Ramos (cell line): ENCODE measurements around the gene KRT81.
"Not testable (repeated sequence)": the region's sequence is repeated elsewhere in the genome, so short reads cannot be mapped to it uniquely, and the experiment has no call there.

Source experiments
- in situ Hi-C: fragments of 300-500 bp; cut with MboI; formaldehyde crosslinking; loops from one replicate; pipeline ENCODE4 v1.14.3; 2022; ENCODE audit warnings: low sequenced_read_pairs; ENCODE audit not compliant: unreplicated experiment

Gene KRT81

DNA sequence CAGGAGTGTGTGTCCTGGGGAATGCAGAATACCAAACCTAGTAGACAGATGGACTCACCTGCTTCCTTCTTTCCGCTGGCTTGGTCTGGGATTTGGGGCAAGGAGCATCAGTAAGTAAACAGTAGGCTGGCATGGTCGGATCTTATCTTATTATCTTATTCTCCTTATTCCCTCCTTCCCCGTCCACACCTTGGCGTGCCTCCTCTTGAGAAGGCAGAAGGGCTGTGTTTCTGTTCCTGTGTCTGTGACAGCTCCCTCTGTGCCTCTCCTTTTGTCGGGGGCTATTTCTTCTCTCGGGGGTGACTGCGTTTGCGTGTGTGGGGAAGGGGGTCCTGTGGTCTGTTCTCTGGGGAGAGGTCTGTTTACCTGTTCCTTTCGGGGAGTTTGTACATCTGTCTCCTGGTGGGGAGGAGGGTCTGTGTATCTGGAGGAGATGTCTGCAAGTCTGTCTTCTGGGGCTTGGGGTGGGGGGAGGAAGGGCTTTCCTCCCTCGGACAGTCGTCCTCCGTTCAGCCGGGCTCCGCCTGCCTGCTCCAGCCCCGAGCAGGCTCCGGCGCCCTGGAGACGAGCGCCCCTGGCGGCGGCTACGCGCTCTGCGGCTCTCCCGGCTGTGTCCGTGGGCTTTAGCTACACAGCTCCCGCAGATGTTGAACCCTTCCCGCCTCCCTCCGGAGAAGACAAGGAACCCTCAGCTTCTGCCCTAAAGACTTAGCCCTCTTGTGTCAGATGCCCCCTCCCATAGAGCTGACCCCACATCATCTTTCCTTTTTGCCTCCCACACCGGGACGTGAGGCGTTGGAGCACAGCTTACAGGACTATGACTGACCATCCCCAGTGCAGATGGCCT, 12.5 kb downstream of the KRT81 start:
- in situ Hi-C loops, result no loop called here

DNA sequence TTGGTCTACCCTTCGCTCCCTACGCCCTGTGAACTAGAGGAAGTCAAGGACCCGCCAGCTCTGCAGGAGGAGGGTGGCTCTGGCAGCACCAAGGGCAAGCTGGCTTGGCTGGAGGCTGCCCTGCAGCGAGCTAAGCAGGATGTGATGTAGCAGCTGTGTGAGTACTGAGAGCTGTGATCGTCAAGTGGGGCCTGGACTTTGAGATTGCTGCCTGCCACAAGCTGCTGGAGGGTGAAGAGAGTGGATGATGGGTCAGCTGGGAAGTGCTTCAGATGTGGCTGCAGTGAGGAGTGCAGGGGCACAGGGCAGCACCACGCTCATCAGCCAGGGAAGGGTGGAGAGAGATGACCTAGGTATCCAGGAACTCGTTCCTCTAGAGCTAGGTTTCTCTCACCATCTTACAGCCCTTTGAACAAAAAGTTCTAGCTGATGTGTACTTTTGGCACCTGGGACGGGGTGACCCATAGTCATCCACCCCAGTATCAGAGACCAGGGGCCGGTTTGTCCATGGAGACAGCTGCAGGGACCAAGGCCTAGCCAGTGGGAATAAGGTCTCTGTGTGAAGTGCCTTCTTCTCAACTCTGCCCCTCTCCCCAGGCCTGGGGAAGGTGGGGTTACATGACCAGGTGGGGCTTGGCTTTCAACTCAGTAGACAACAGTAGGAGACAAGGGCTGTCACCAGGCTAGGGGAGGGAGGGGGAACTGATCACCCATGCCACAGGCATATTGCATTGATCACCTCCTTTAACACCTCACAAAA, 13.7 kb downstream of the KRT81 start:
- in situ Hi-C loops, result no loop called here

- in situ Hi-C loops, result no loop called here
Measured at GRCh38 chr12:52275686-52276085, 15.6 kb downstream of the KRT81 start.

- in situ Hi-C loops, result no loop called here
Measured at GRCh38 chr12:52274521-52275120, 16.7 kb downstream of the KRT81 start, which contains the start of gene KRT86. Gene KRT86, plus strand, starts transcription at chr12:52274645. Its CDS starts 27,272 bp downstream, at chr12:52301917.

DNA sequence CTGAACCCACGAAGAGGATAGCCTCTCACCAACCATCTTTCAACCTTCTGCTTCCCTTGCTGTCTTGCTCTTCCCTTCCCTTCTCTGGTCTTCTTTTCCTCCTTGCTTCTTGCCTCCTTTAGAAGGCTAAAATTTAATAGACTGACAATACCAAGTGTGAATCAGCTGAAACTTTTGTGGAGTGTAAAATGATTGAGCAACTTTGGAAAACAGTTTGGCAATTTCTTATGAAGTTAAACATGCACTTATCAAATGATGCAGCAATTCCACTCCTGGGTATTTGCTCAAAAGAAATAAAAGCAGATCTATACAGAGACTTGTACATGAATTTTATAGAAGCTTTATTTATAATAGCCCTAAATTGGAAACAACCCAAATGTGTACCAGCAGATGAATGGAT, 20.2 kb downstream of the KRT81 start:
- in situ Hi-C loops, result no loop called here

DNA sequence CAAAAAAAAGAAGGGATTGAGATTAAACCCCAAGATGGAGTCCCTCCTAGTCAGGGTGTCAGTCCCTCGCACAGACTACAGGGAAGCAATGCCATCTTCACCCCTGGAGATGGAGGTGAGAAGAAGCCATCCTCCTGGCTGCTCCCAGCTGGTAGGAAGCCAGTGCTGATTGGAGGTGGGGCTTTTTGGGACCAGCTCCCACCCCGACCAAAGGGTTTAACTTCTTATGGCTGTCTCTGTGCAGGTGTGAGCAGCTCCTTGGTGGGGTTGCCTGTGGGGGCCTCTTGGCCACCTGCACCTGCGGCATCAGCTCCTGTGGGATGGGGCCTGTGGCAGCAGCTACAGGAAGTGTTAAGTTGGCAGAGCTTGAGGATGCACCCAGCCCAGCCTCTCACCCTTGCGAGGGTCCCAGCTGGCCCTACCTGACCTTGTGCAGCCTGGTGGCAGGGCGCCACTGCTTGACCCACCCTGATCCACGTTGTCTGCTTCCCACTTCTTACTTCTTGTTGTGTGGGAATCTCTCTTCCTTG, 20.7 kb downstream of the KRT81 start:
- in situ Hi-C loops, result no loop called here

DNA sequence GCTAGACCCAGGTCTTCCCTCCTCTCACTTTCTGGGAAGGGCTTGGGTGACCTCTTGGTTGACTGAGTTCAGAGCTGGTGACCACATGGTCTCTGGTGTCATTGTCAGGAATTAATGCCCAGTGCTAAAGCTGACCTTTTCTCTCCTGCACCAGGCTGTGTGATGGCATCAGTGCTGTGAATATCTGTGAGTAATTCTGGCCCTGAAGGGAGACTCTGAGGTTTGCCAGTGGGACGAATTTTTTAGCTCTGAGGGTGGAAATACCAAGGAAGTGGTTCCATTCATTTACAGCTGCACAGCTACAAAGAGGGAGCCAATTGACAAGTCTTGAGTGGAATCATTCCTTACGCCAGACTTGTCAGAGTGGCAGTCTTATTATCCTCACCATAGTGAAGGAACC, 23.1 kb downstream of the KRT81 start:
- in situ Hi-C loops, result no loop called here

DNA sequence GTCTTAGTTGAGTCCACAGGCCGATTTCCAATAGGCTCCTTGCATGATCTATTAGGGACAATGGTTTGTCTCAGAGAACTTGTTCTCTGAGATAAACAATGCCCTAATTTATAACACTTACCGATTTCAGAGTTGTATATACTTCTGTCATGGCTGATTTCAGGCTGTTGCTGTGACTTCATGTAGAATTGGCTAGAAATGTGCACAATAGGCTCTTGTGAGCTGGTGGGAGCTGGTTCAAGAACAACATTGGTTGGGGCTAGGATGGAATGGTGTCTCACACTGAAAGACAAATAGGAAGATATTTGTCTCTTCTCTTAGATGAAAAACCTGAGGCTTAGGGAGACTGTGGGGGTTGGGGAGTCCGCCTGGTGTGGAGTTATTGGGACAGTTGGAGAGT, 23.6 kb downstream of the KRT81 start:
- in situ Hi-C loops, result no loop called here

DNA sequence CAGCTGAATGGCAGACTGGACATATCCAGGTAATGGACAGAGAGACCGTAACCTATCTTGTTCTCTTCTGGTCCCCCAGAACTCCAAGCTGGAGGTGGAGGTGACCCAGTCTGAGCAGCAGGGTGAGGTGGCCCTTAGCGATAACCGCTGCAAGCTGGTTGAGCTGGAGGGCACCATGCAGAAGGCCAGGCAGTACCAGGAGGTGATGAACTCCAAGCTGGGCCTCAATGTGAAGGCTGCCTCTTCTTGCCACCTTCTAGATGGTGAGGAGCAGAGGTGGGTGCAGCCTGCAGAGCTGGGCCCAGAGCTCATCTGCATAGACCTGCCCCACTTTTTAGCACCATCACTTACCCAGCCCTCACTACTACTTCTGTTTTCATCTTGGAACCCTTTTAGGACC, 24.1 kb downstream of the KRT81 start:
- in situ Hi-C loops, result no loop called here

GRCh38 chr12:52266514-52266913, 24.8 kb downstream of the KRT81 start:
- in situ Hi-C loops, result no loop called here

- in situ Hi-C loops, result no loop called here
Measured at GRCh38 chr12:52264435-52264825, 26.9 kb downstream of the KRT81 start.

DNA sequence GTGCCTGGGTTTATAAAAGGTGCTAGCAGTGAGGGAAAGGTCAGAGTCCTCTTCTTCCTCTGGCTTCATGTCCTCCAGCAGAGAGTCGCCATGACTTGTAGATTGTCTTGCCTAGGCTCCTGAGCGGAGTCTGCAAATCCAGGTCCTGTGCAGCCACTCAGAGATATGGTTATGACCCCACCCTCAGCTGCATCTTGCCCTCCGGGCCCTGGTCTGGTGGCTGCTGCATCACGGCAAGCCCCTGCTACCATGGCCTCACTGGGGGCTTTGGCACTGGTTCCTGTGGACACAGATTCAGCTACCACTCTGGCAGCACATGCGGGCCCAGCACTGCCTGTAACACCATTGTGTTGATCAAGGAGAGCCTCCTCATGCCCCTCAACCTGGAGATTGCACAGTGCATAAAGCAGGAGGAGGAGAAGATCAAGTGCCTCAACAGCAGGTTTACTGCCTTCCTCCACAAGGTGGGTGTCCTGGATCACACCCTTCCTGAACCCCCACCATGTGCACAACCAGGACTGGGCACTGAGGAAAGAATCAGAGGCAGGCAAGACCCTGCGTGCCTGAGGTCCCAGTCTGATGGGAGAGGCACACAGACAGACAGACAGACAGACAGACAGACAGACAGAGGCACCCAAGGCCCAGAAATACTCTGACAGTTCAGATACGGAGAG, 27.4 kb downstream of the KRT81 start:
- in situ Hi-C loops, result no loop called here

DNA sequence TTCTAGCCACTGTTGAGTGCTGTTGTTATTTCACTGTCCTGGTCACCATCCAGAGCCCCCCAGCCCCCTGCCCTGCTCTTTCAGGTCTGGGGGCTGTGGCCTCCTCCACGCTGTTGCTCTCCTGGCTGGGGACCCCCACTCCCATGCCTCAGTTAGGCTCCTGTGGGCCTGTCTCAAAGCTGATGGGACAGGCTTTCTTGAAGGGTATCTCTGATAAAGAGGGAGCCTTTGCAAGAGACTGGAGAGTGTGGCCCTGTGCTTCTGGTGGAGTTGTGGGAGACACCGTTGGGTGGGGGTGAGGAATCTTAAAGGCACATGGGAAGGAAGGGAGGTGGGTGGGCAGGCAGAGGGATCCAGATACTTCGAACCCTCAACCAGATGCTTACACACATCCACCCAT, 29.0 kb downstream of the KRT81 start:
- in situ Hi-C loops, result no loop called here

DNA sequence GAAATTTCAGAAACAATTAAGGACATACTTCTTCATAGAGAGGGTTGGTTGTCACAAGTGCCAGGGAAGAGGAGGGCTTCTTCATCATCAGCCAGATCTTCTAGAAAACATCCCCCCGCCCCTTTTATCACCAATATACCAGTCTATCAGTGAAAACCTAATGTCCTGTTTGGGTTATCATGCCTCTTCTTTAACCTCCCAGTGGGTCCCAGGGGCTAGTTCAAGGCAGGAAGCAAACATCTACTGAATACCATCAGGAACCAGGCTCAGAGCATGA, 30.2 kb downstream of the KRT81 start:
- in situ Hi-C loops, result no loop called here

- in situ Hi-C loops, result no loop called here
Measured at GRCh38 chr12:52260361-52261207, 30.8 kb downstream of the KRT81 start.

- in situ Hi-C loops, result no loop called here
Measured at GRCh38 chr12:52259657-52260243, 31.6 kb downstream of the KRT81 start.

GRCh38 chr12:52258335-52258901, 32.9 kb downstream of the KRT81 start:
- in situ Hi-C loops, result no loop called here

DNA sequence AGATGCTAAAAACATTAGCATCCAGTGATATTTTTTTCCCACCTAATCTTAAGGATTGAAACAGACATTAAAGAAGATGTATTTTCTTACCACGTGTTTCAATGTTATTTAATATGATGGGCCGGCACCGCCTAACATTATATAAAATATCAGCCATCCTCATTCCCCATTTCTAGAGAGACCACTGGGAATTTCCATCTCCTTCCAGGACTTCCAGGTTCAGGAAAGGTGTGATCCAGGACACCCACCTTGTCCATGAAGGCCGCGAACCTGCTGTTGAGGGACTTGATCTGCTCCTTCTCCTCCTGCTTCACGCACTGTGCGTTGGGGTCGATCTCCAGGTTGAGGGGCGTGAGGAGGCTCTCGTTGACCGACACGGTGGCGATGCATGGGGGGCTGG, 33.4 kb downstream of the KRT81 start:
- in situ Hi-C loops, result not testable (repeated sequence)

DNA sequence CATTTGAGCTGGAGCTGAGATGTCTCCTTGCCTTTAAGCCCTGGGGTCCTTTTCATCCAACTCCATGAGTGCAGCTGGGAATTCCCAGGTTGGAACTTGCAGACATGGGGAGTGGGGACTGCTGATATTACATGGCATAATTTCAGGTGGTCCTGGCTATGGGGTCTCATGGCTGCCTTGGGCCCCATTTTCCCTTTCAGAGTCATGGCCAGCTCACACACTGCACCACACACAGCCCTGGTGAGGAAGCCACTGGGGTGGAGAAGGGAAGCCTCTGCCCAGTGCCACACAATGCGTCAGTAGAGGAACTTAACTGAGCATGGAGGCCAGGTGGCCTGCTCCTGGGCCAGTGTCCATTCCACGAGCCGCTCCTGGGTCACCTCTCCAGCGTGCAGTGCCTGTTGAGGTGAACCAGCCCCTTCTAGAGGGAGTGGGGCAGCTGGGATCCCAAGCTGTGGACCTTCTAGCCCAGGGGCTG, 34.2 kb downstream of the KRT81 start:
- in situ Hi-C loops, result no loop called here
